HEK293 (cell line): Measurements from ENCODE around the gene ARMC3.

Experiments
- IKZF3 ChIP-seq: fragments of 450-650 bp; IDR thresholded peaks from 2 replicates; pipeline ENCODE4 v1.5.0; 2018; ENCODE audit warnings: missing biosample characterization, mild to moderate bottlenecking, missing genetic modification characterization, moderate library complexity
- SP2 ChIP-seq: fragments of 450-650 bp; formaldehyde crosslinking; IDR thresholded peaks from 2 replicates; pipeline ENCODE4 v1.5.1; 2016; ENCODE audit warnings: missing biosample characterization, missing genetic modification characterization
- TCF7L2 ChIP-seq: IDR thresholded peaks from 2 replicates; pipeline ENCODE4 v1.6.1; 2011; ENCODE audit warnings: low read depth, mild to moderate bottlenecking, inconsistent platforms, low read length, moderate library complexity, borderline replicate concordance
- TRIM28 ChIP-seq: IDR thresholded peaks from 2 replicates; pipeline ENCODE4 v1.6.1; 2011; ENCODE audit warnings: low read length, control low read depth, borderline replicate concordance
- ZNF660 ChIP-seq: fragments of 450-650 bp; IDR thresholded peaks from 2 replicates; pipeline ENCODE4 v1.5.1; 2018; ENCODE audit warnings: missing biosample characterization, mild to moderate bottlenecking, missing genetic modification characterization
- ZNF830 ChIP-seq: fragments of 450-650 bp; IDR thresholded peaks from 2 replicates; pipeline ENCODE4 v1.5.0; 2018; ENCODE audit warnings: missing biosample characterization, missing genetic modification characterization, low read depth, mild to moderate bottlenecking, moderate library complexity
- TF ChIP-seq, protein P1 (sequence below): fragments of 450-650 bp; formaldehyde crosslinking; IDR thresholded peaks from 2 replicates; pipeline ENCODE4 v1.5.1; 2016; ENCODE audit warnings: missing biosample characterization, missing genetic modification characterization
- TF ChIP-seq, protein P2 (sequence below): fragments of 450-650 bp; formaldehyde crosslinking; IDR thresholded peaks from 2 replicates; pipeline ENCODE4 v1.5.1; 2017; ENCODE audit warnings: missing biosample characterization, missing genetic modification characterization
- TF ChIP-seq, protein P3 (sequence below): fragments of 450-650 bp; formaldehyde crosslinking; IDR thresholded peaks from 2 replicates; pipeline ENCODE4 v1.5.1; 2016; ENCODE audit warnings: missing biosample characterization, missing genetic modification characterization
- TF ChIP-seq, protein P4 (sequence below): fragments of 450-650 bp; formaldehyde crosslinking; IDR thresholded peaks from 2 replicates; pipeline ENCODE4 v1.5.1; 2016; ENCODE audit warnings: missing biosample characterization, missing genetic modification characterization
- TF ChIP-seq, protein P5 (sequence below): fragments of 450-650 bp; formaldehyde crosslinking; IDR thresholded peaks from 2 replicates; pipeline ENCODE4 v1.5.1; 2016; ENCODE audit warnings: missing biosample characterization, missing genetic modification characterization
- TF ChIP-seq, protein P6 (sequence below): fragments of 450-650 bp; IDR thresholded peaks from 2 replicates; pipeline ENCODE4 v1.5.1; 2018; ENCODE audit warnings: missing biosample characterization, mild to moderate bottlenecking, missing genetic modification characterization

DNA sequence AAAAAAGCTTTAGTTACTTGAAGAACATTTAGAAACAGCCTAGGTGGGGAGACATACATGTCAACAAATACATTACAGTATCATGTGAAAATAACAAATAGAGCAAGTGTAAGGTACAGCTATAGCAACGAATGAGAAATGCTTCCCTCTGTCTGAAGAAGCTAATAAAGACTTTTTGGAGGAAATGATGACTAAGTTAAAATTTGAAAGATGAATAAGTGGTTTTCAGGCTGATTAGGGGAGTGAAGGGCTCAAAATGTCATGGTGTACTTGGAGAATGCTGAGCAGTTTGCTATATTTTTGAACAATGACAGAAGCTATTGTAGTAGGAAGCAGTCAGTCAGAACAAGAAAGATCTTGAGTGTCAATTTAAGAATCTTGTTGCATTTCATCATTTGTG lies 2.8 kb upstream of the ARMC3 start:
- TF ChIP-seq, protein P1, sequence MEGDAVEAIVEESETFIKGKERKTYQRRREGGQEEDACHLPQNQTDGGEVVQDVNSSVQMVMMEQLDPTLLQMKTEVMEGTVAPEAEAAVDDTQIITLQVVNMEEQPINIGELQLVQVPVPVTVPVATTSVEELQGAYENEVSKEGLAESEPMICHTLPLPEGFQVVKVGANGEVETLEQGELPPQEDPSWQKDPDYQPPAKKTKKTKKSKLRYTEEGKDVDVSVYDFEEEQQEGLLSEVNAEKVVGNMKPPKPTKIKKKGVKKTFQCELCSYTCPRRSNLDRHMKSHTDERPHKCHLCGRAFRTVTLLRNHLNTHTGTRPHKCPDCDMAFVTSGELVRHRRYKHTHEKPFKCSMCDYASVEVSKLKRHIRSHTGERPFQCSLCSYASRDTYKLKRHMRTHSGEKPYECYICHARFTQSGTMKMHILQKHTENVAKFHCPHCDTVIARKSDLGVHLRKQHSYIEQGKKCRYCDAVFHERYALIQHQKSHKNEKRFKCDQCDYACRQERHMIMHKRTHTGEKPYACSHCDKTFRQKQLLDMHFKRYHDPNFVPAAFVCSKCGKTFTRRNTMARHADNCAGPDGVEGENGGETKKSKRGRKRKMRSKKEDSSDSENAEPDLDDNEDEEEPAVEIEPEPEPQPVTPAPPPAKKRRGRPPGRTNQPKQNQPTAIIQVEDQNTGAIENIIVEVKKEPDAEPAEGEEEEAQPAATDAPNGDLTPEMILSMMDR (tag by site-specific recombination): no peak
- TF ChIP-seq IKZF3 (tag by site-specific recombination) (no peak), ZNF830 (no peak), SP2 (tag by site-specific recombination) (no peak), TCF7L2 (no peak), TRIM28 (no peak), ZNF660 (tag by site-specific recombination) (no peak)
- TF ChIP-seq, protein P2, sequence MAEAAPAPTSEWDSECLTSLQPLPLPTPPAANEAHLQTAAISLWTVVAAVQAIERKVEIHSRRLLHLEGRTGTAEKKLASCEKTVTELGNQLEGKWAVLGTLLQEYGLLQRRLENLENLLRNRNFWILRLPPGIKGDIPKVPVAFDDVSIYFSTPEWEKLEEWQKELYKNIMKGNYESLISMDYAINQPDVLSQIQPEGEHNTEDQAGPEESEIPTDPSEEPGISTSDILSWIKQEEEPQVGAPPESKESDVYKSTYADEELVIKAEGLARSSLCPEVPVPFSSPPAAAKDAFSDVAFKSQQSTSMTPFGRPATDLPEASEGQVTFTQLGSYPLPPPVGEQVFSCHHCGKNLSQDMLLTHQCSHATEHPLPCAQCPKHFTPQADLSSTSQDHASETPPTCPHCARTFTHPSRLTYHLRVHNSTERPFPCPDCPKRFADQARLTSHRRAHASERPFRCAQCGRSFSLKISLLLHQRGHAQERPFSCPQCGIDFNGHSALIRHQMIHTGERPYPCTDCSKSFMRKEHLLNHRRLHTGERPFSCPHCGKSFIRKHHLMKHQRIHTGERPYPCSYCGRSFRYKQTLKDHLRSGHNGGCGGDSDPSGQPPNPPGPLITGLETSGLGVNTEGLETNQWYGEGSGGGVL (tag by site-specific recombination): no peak
- TF ChIP-seq, protein P3, sequence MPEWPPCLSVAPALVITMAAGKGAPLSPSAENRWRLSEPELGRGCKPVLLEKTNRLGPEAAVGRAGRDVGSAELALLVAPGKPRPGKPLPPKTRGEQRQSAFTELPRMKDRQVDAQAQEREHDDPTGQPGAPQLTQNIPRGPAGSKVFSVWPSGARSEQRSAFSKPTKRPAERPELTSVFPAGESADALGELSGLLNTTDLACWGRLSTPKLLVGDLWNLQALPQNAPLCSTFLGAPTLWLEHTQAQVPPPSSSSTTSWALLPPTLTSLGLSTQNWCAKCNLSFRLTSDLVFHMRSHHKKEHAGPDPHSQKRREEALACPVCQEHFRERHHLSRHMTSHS: no peak
- TF ChIP-seq, protein P4, sequence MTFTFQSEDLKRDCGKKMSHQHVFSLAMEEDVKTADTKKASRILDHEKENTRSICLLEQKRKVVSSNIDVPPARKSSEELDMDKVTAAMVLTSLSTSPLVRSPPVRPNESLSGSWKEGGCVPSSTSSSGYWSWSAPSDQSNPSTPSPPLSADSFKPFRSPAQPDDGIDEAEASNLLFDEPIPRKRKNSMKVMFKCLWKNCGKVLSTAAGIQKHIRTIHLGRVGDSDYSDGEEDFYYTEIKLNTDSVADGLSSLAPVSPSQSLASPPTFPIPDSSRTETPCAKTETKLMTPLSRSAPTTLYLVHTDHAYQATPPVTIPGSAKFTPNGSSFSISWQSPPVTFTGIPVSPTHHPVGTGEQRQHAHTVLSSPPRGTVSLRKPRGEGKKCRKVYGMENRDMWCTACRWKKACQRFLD (tag by site-specific recombination): no peak
- TF ChIP-seq, protein P5, sequence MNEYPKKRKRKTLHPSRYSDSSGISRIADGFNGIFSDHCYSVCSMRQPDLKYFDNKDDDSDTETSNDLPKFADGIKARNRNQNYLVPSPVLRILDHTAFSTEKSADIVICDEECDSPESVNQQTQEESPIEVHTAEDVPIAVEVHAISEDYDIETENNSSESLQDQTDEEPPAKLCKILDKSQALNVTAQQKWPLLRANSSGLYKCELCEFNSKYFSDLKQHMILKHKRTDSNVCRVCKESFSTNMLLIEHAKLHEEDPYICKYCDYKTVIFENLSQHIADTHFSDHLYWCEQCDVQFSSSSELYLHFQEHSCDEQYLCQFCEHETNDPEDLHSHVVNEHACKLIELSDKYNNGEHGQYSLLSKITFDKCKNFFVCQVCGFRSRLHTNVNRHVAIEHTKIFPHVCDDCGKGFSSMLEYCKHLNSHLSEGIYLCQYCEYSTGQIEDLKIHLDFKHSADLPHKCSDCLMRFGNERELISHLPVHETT: no peak
- TF ChIP-seq, protein P6, sequence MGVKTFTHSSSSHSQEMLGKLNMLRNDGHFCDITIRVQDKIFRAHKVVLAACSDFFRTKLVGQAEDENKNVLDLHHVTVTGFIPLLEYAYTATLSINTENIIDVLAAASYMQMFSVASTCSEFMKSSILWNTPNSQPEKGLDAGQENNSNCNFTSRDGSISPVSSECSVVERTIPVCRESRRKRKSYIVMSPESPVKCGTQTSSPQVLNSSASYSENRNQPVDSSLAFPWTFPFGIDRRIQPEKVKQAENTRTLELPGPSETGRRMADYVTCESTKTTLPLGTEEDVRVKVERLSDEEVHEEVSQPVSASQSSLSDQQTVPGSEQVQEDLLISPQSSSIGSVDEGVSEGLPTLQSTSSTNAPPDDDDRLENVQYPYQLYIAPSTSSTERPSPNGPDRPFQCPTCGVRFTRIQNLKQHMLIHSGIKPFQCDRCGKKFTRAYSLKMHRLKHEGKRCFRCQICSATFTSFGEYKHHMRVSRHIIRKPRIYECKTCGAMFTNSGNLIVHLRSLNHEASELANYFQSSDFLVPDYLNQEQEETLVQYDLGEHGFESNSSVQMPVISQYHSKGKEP (tag by site-specific recombination): no peak
